ENCODE data around the gene SLC25A21.

DNA sequence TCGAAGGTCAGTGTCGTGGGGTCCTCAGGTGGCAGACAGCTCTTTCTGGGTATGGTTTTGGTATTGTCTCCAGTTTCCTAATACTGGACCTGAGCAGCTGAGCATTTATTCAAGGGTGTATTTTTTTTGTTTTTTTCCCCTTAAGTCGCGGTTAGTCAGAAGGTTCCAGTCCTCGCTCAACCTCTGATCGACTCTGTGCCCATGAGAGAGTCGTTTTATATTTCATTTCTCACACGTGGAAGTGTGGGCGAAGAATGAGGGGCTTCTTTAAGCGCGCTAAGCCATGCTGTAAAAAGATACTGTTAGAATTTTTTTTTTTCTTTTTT lies 25.8 kb upstream of the SLC25A21 start:
- TF ChIP-seq POLR2A (IDR thresholded peaks at IDR 0.05; ENCODE audit: low read depth, low read length) (no peak), POLR2AphosphoS5 (IDR thresholded peaks at IDR 0.05; ENCODE audit: low read depth, low read length) (no peak)
